ENCODE results near the gene NOX5. TPM values are rescaled to one million over a fixed set of nuclear protein-coding genes. Genes with fewer than 3 reads are reported as not detected.

NOX5 gene
- total and polyA plus RNA-seq, 2 of the 13 experiments (the other 11 are each of a cell fraction or from before 2014, with no cell fraction given) = not detected

DNA sequence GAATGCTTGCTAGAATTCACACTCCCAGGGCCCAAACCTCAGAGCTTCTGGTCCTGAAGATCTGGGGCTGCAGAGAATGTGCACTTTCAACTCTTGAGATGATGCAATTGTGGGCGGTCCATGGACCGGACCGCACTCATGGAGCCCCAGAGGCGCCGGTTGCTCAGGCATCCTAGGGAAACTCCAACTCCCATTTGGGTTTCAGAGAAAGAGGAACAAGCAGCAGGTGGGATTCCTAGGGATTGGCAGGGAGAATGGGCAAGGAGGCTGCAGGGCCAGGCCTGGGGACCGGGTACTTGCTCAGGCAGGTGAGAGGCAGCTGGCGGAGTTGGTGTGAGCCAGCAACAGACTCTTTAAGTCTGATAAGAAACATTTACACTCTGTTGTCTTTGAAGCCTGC lies 3.5 kb downstream of the NOX5 start (continued):
- TF ChIP-seq ZNF124 (CRISPR knock-in tag; IDR thresholded peaks at IDR 0.05) (no peak), GATA4 (IDR thresholded peaks at IDR 0.05; ENCODE audit: borderline replicate concordance, low read depth) (no peak), MBD4 (IDR thresholded peaks at IDR 0.05; ENCODE audit: borderline replicate concordance, low read length) (no peak), KMT2A (CRISPR knock-in tag; IDR thresholded peaks at IDR 0.05) (no peak), WIZ (CRISPR knock-in tag; IDR thresholded peaks at IDR 0.05) (no peak), TGIF2 (CRISPR knock-in tag; IDR thresholded peaks at IDR 0.05) (0 out of 2 replicates have a peak, but pooled peaks have one; percentile 36), CBX5 (CRISPR knock-in tag; IDR thresholded peaks at IDR 0.05; ENCODE audit: borderline replicate concordance) (peak; percentile 68; the same call in 1 of the 2 replicates), ATM (IDR thresholded peaks at IDR 0.05; ENCODE audit: borderline replicate concordance) (no peak), KDM2A (CRISPR knock-in tag; IDR thresholded peaks at IDR 0.05; ENCODE audit: borderline replicate concordance, low read depth) (0 out of 2 replicates have a peak, but pooled peaks have one; percentile 29), ZNF264 (CRISPR knock-in tag; IDR thresholded peaks at IDR 0.05) (peak; percentile 78; the same call in 1 of the 2 replicates), ZNF891 (CRISPR knock-in tag; IDR thresholded peaks at IDR 0.05) (0 out of 2 replicates have a peak, but pooled peaks have one; percentile 36), ZNF549 (CRISPR knock-in tag; IDR thresholded peaks at IDR 0.05) (peak; percentile 99), CEBPG (CRISPR knock-in tag; IDR thresholded peaks at IDR 0.05) (peak; percentile 97), ZNF292 (CRISPR knock-in tag; IDR thresholded peaks at IDR 0.05; ENCODE audit: borderline replicate concordance, low read depth) (peak; percentile 23; the same call in 1 of the 2 replicates)
- TF ChIP-seq, protein P1, sequence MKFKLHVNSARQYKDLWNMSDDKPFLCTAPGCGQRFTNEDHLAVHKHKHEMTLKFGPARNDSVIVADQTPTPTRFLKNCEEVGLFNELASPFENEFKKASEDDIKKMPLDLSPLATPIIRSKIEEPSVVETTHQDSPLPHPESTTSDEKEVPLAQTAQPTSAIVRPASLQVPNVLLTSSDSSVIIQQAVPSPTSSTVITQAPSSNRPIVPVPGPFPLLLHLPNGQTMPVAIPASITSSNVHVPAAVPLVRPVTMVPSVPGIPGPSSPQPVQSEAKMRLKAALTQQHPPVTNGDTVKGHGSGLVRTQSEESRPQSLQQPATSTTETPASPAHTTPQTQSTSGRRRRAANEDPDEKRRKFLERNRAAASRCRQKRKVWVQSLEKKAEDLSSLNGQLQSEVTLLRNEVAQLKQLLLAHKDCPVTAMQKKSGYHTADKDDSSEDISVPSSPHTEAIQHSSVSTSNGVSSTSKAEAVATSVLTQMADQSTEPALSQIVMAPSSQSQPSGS (CRISPR knock-in tag; IDR thresholded peaks at IDR 0.05) = peak; percentile 85; the same call in 1 of the 2 replicates
- TF ChIP-seq, protein P2, sequence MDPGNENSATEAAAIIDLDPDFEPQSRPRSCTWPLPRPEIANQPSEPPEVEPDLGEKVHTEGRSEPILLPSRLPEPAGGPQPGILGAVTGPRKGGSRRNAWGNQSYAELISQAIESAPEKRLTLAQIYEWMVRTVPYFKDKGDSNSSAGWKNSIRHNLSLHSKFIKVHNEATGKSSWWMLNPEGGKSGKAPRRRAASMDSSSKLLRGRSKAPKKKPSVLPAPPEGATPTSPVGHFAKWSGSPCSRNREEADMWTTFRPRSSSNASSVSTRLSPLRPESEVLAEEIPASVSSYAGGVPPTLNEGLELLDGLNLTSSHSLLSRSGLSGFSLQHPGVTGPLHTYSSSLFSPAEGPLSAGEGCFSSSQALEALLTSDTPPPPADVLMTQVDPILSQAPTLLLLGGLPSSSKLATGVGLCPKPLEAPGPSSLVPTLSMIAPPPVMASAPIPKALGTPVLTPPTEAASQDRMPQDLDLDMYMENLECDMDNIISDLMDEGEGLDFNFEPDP (CRISPR knock-in tag; conservative IDR thresholded peaks at IDR 0.05) = no peak
- TF ChIP-seq, protein P3, sequence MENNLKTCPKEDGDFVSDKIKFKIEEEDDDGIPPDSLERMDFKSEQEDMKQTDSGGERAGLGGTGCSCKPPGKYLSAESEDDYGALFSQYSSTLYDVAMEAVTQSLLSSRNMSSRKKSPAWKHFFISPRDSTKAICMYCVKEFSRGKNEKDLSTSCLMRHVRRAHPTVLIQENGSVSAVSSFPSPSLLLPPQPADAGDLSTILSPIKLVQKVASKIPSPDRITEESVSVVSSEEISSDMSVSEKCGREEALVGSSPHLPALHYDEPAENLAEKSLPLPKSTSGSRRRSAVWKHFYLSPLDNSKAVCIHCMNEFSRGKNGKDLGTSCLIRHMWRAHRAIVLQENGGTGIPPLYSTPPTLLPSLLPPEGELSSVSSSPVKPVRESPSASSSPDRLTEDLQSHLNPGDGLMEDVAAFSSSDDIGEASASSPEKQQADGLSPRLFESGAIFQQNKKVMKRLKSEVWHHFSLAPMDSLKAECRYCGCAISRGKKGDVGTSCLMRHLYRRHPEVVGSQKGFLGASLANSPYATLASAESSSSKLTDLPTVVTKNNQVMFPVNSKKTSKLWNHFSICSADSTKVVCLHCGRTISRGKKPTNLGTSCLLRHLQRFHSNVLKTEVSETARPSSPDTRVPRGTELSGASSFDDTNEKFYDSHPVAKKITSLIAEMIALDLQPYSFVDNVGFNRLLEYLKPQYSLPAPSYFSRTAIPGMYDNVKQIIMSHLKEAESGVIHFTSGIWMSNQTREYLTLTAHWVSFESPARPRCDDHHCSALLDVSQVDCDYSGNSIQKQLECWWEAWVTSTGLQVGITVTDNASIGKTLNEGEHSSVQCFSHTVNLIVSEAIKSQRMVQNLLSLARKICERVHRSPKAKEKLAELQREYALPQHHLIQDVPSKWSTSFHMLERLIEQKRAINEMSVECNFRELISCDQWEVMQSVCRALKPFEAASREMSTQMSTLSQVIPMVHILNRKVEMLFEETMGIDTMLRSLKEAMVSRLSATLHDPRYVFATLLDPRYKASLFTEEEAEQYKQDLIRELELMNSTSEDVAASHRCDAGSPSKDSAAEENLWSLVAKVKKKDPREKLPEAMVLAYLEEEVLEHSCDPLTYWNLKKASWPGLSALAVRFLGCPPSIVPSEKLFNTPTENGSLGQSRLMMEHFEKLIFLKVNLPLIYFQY (CRISPR knock-in tag; IDR thresholded peaks at IDR 0.05; ENCODE audit: borderline replicate concordance) = peak; percentile 90
- TF ChIP-seq, protein P4, sequence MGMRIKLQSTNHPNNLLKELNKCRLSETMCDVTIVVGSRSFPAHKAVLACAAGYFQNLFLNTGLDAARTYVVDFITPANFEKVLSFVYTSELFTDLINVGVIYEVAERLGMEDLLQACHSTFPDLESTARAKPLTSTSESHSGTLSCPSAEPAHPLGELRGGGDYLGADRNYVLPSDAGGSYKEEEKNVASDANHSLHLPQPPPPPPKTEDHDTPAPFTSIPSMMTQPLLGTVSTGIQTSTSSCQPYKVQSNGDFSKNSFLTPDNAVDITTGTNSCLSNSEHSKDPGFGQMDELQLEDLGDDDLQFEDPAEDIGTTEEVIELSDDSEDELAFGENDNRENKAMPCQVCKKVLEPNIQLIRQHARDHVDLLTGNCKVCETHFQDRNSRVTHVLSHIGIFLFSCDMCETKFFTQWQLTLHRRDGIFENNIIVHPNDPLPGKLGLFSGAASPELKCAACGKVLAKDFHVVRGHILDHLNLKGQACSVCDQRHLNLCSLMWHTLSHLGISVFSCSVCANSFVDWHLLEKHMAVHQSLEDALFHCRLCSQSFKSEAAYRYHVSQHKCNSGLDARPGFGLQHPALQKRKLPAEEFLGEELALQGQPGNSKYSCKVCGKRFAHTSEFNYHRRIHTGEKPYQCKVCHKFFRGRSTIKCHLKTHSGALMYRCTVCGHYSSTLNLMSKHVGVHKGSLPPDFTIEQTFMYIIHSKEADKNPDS (CRISPR knock-in tag; IDR thresholded peaks at IDR 0.05) = no peak
